Neural progenitor cell (in vitro differentiated cells): ENCODE results near the gene PEX14. TPM values are rescaled to one million over a fixed set of nuclear protein-coding genes. Genes with fewer than 3 reads are reported as not detected.
A peak's percentile ranks its signal among the peaks of the same experiment; 100 is the strongest.
"Not testable (repeated sequence)": the region's sequence is repeated elsewhere in the genome, so short reads cannot be mapped to it uniquely, and the experiment has no call there.

Experiments used
- DNase-seq: peaks from one replicate; pipeline ENCODE4 v3.0.0-alpha.2; 2016; ENCODE audit warnings: low spot score
- H2AFZ ChIP-seq: fragments of 200-600 bp; sonication (generic); replicated peaks from 2 replicates; pipeline ENCODE4 v1.6.1; 2016; ENCODE audit warnings: antibody characterized with exemption
- H3F3A ChIP-seq: fragments of 200-600 bp; sonication (generic); 2 replicates; pipeline ENCODE4 v1.6.1; 2016; ENCODE audit warnings: antibody characterized with exemption, low read depth
- H3K27ac ChIP-seq: fragments of 200-600 bp; sonication (generic); 2 replicates; pipeline ENCODE4 v1.5.1; 2016; ENCODE audit warnings: mild to moderate bottlenecking
- H3K27me3 ChIP-seq: fragments of 200-600 bp; sonication (generic); 2 replicates; pipeline ENCODE4 v1.6.1; 2016; ENCODE audit warnings: mild to moderate bottlenecking, moderate library complexity
- H3K36me3 ChIP-seq: fragments of 200-600 bp; sonication (generic); 2 replicates; pipeline ENCODE4 v1.5.1; 2016
- H3K4me1 ChIP-seq: fragments of 200-600 bp; sonication (generic); 2 replicates; pipeline ENCODE4 v1.6.1; 2016; ENCODE audit warnings: mixed run types
- H3K4me2 ChIP-seq: fragments of 200-600 bp; sonication (generic); 2 replicates; pipeline ENCODE4 v1.6.1; 2016
- H3K4me3 ChIP-seq: fragments of 200-600 bp; sonication (generic); 2 replicates; pipeline ENCODE4 v1.5.1; 2016
- H3K79me2 ChIP-seq: fragments of 200-600 bp; sonication (generic); 2 replicates; pipeline ENCODE4 v1.6.1; 2016; ENCODE audit warnings: low read depth
- H3K9ac ChIP-seq: fragments of 200-600 bp; sonication (generic); 2 replicates; pipeline ENCODE4 v1.6.1; 2016
- H3K9me3 ChIP-seq: fragments of 200-600 bp; sonication (generic); 2 replicates; pipeline ENCODE4 v1.5.1; 2016; ENCODE audit warnings: low read depth
- H4K20me1 ChIP-seq: fragments of 200-600 bp; sonication (generic); 2 replicates; pipeline ENCODE4 v1.6.1; 2016; ENCODE audit warnings: low read depth
- H3K27ac Mint-ChIP-seq: 3 replicates; pipeline ENCODE4 v1.8.0; 2021; ENCODE audit warnings: mixed read lengths
- H3K27me3 Mint-ChIP-seq: 2 replicates; pipeline ENCODE4 v1.8.0; 2022; ENCODE audit warnings: low read depth, mild to moderate bottlenecking, inconsistent platforms, moderate library complexity, mixed read lengths; ENCODE audit not compliant: insufficient read depth
- H3K36me3 Mint-ChIP-seq: 3 replicates; pipeline ENCODE4 v1.8.0; 2021; ENCODE audit warnings: mixed read lengths
- H3K4me1 Mint-ChIP-seq: 3 replicates; pipeline ENCODE4 v1.8.0; 2021; ENCODE audit warnings: mixed read lengths
- H3K4me3 Mint-ChIP-seq: 3 replicates; pipeline ENCODE4 v1.8.0; 2021; ENCODE audit warnings: mild to moderate bottlenecking, moderate library complexity, mixed read lengths
- H3K9me3 Mint-ChIP-seq: 3 replicates; pipeline ENCODE4 v1.8.0; 2020; ENCODE audit warnings: mixed read lengths
- EZH2 ChIP-seq: fragments of 200-600 bp; sonication (generic); IDR thresholded peaks from 2 replicates; pipeline ENCODE4 v1.6.1; 2017; ENCODE audit warnings: antibody characterized with exemption, mild to moderate bottlenecking, moderate library complexity
- EZH2phosphoT487 ChIP-seq: fragments of 200-600 bp; sonication (generic); IDR thresholded peaks from 2 replicates; pipeline ENCODE4 v1.6.1; 2017; ENCODE audit warnings: antibody characterized with exemption
- total RNA-seq: library from RNA; depleted of rRNA; stranded (reverse); fragments of >200 nt; gene quantifications from 2 replicates; pipeline ENCODE4 v1.2.3, GENCODE V29; 2015; ENCODE audit warnings: low replicate concordance
- TF ChIP-seq, protein P1 (sequence below): fragments of 200-600 bp; sonication (generic); IDR thresholded peaks from 2 replicates; pipeline ENCODE4 v1.5.1; 2017; ENCODE audit warnings: antibody characterized with exemption, mild to moderate bottlenecking

PEX14 gene
- total RNA-seq, 1 donor from 2014 or later, result 9.3 TPM

DNA sequence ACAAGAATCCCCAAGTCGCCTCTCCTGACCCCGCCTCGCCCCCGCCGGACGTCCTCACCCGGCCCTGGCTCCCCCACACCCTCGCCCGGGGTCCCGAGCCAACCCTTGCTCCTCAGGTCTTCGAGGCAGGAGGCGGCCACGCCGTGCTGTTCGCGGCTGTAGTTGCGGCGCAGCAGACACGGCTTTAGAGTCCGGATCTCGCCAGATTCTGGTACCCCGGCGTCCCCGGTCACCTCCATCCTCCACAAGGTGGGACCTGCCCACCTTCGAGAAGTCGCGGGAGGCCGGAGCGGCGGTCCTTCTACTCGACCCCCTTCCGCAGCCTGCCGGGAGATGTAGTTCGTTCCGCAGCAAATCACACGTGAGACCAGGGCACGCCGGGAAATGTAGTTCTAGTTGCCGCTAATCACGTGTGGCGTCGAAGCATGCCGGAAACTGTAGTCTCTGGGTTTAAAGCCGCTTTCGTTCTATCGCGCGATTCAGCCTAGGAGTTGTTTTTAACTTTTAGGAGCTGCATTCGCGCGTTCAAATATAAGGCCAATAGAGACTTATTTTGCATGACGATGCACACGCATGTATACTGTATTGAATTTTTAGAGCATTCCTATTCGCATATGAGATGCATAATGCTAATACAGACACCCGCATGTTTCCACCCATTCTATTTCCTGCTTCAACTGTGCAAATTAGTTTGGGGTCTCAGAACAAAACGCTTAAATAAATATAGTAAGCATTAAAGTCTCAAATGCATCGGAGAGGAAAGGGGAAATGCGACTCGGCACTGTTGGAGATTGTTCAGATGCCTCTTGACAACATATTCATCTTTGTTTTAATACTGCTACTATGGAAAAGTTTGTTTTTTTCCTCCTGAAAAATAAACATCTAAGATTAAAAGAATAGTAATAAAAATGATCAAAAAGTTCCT lies 2.3 kb upstream of the PEX14 start, which contains the start of gene DFFA:
DFFA (minus strand) TSS at position 310 of the 925 bp plus-strand sequence; CDS start at position 239, 71 bp downstream.
- Histone ChIP-seq H3K79me2 (peaks cover 55% of the 10 kb centered on the region), H3F3A (peaks cover 14% of the 10 kb centered on the region), H4K20me1 (peaks cover 23% of the 10 kb centered on the region), H3K4me2 (peak within 1 kb of the TSS; percentile 85), H3K27ac (no peak within 1 kb of the TSS), H3K4me1 (peaks cover 19% of the 10 kb centered on the region), H3K9me3 (no peaks in the 10 kb centered on the region), H3K27me3 (no peaks in the 10 kb centered on the region), H3K4me3 (peak within 1 kb of the TSS; percentile 69), H2AFZ (peak within 1 kb of the TSS; percentile 100), H3K36me3 (no peaks in the 10 kb centered on the region), H3K9ac (peak within 1 kb of the TSS; percentile 42)
- TF ChIP-seq EZH2, result no peak
- TF ChIP-seq, protein P1, sequence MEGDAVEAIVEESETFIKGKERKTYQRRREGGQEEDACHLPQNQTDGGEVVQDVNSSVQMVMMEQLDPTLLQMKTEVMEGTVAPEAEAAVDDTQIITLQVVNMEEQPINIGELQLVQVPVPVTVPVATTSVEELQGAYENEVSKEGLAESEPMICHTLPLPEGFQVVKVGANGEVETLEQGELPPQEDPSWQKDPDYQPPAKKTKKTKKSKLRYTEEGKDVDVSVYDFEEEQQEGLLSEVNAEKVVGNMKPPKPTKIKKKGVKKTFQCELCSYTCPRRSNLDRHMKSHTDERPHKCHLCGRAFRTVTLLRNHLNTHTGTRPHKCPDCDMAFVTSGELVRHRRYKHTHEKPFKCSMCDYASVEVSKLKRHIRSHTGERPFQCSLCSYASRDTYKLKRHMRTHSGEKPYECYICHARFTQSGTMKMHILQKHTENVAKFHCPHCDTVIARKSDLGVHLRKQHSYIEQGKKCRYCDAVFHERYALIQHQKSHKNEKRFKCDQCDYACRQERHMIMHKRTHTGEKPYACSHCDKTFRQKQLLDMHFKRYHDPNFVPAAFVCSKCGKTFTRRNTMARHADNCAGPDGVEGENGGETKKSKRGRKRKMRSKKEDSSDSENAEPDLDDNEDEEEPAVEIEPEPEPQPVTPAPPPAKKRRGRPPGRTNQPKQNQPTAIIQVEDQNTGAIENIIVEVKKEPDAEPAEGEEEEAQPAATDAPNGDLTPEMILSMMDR, result peak; percentile 16
- peak; percentile 98 for DNase-seq
- Mint-ChIP-seq H3K9me3 (no peaks in the 10 kb centered on the region), H3K4me3 (peak within 1 kb of the TSS; percentile 96), H3K27ac (peak within 1 kb of the TSS; percentile 60), H3K36me3 (peaks cover 8% of the 10 kb centered on the region), H3K27me3 (peaks cover 2% of the 10 kb centered on the region), H3K4me1 (peaks cover 34% of the 10 kb centered on the region)

DNA sequence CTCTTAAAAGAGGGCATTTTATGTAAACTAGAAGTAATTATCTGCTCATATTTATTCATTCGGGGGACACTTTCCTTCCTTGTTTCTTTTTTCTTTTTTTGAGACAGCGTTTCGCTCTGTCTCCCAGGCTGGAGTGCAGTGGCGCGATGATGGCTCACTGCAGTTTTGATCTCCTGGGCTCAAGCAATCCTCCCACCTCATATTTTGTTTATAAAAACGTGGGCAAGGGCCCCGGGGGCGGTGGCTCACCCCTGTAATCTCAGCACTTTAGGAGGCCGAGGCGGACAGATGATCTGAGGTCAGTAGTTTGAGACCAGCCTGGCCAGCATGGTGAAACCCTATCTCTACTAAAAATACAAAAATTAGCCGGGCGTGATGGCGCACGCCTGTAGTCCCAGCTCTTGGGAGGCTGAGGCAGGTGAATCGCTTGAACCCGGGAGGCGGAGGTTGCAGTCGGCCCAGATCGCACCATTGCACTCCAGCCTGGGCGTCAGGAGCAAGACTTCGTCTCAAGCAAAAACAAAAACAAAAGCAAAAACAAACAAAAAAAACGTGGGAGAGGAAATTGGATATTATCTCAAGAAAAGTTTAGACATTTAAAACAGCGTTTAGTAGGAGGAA lies 1.5 kb upstream of the PEX14 start:
- no peaks in the 10 kb centered on the region for H3K36me3 ChIP-seq
- peaks cover 62% of the 10 kb centered on the region for H3K79me2 ChIP-seq
- Mint-ChIP-seq H3K9me3 (no peaks in the 10 kb centered on the region), H3K4me3 (peak overlapping the region; percentile 96), H3K27ac (no peak overlapping the region), H3K27me3 (peaks cover 2% of the 10 kb centered on the region), H3K36me3 (peaks cover 5% of the 10 kb centered on the region), H3K4me1 (peaks cover 34% of the 10 kb centered on the region)
- H3K9ac ChIP-seq, result no peak overlapping the region
- H3K4me1 ChIP-seq, result peaks cover 19% of the 10 kb centered on the region
- H3K27ac ChIP-seq, result no peak overlapping the region
- no peak overlapping the region for H3K4me3 ChIP-seq
- H2AFZ ChIP-seq, result peak overlapping the region; percentile 100
- H3K9me3 ChIP-seq, result no peaks in the 10 kb centered on the region
- peak overlapping the region; percentile 85 for H3K4me2 ChIP-seq
- TF ChIP-seq EZH2 (no peak), EZH2phosphoT487 (no peak)
- TF ChIP-seq, protein P1, result no peak
- peaks cover 23% of the 10 kb centered on the region for H4K20me1 ChIP-seq
- H3K27me3 ChIP-seq, result no peaks in the 10 kb centered on the region
- DNase-seq, result no peak
- H3F3A ChIP-seq, result peaks cover 14% of the 10 kb centered on the region

DNA sequence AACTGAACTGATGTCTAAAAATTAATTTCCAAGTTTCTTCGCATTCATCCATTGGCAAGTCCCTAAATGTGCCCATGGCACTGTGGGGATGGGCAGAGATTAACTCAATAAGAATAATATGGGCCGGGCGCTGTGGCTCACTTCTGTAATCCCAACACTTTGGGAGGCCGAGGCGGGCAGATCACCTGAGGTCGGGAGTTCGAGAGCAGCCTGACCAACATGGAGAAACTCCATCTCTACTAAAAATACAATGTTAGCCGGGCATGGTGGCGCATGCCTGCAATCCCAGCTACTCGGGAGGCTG lies 489 bp upstream of the PEX14 start:
- Histone ChIP-seq H4K20me1 (peaks cover 25% of the 10 kb centered on the region), H3K4me3 (peak overlapping the region; percentile 92), H3K79me2 (peaks cover 70% of the 10 kb centered on the region), H3K4me1 (peaks cover 19% of the 10 kb centered on the region), H3F3A (peaks cover 14% of the 10 kb centered on the region), H3K4me2 (peak overlapping the region; percentile 84), H2AFZ (peak overlapping the region; percentile 77)
- H3K36me3 ChIP-seq, DNase-seq, H3K27ac ChIP-seq, H3K9ac ChIP-seq, H3K36me3 Mint-ChIP-seq, H3K9me3 ChIP-seq, H3K27me3 ChIP-seq, H3K27me3 Mint-ChIP-seq, H3K9me3 Mint-ChIP-seq: not testable (repeated sequence)
- H3K27ac Mint-ChIP-seq, result peak overlapping the region; percentile 86
- H3K4me1 Mint-ChIP-seq, result peaks cover 34% of the 10 kb centered on the region
- peak overlapping the region; percentile 95 for H3K4me3 Mint-ChIP-seq
